Prostate gland (tissue), 2 donors: ENCODE measurements around the gene SSTR4. TPM values are rescaled to one million over a fixed set of nuclear protein-coding genes. Genes with fewer than 3 reads are reported as not detected.
A peak's percentile ranks its signal among the peaks of the same experiment; 100 is the strongest.

ENCODE experiments used
- DNase-seq: peaks from one replicate; pipeline ENCODE4 v3.0.0-alpha.2; 2019; ENCODE audit warnings: low spot score
- H3K27ac ChIP-seq, 2 donors: fragments of 200-600 bp; sonication (generic); 2 replicates each; pipeline ENCODE4 v1.5.1; 2017 to 2019
- H3K27me3 ChIP-seq: fragments of 200-600 bp; sonication (generic); replicated peaks from 2 replicates; pipeline ENCODE4 v1.5.1; 2019; ENCODE audit not compliant: insufficient read depth
- H3K36me3 ChIP-seq, 2 donors: fragments of 200-600 bp; sonication (generic); 1 replicate in 1 of 2; 2 replicates in 1 of 2; pipeline versions ENCODE4 v1.5.1 to v1.8.1; 2017 to 2019
- H3K4me1 ChIP-seq: fragments of 200-600 bp; sonication (generic); replicated peaks from 2 replicates; pipeline ENCODE4 v1.5.1; 2019
- H3K4me3 ChIP-seq, 2 donors: fragments of 200-600 bp; sonication (generic); 2 replicates each; pipeline ENCODE4 v1.5.1; 2017 to 2019
- H3K9me3 ChIP-seq: fragments of 200-600 bp; sonication (generic); 2 replicates; pipeline ENCODE4 v1.5.1; 2017
- CTCF ChIP-seq, 4 experiments: fragments of 200-600 bp in 2 of 4; fragments of 450-650 bp in 2 of 4; sonication (generic) in 2 of 4; IDR thresholded peaks; 1 replicate in 3 of 4; 2 replicates in 1 of 4; pipeline ENCODE4 v1.5.1; 2016 to 2019; ENCODE audit warnings: antibody characterized with exemption in 4 of 4, mild to moderate bottlenecking in 2 of 4, moderate library complexity in 2 of 4
- POLR2A ChIP-seq: fragments of 450-650 bp; IDR thresholded peaks from one replicate; pipeline ENCODE4 v1.6.1; 2016; ENCODE audit warnings: antibody characterized with exemption, mild to moderate bottlenecking
- POLR2AphosphoS5 ChIP-seq: sonication (generic); formaldehyde crosslinking; IDR thresholded peaks from one replicate; pipeline ENCODE4 v1.6.1; 2017; ENCODE audit warnings: antibody characterized with exemption
- WGBS: methylation state at CpG from one replicate; pipeline ENCODE4 v1.1.5; 2018; 5-methylcytosine and 5-hydroxymethylcytosine counted together
- intact Hi-C: fragments of 100-400 bp; cut with DNase I; formaldehyde crosslinking; loops from one replicate; pipeline ENCODE4 v1.14.2; 2022
- total RNA-seq, 2 donors: library from RNA; depleted of rRNA; stranded (reverse); fragments of >200 nt; gene quantifications; one replicate each; pipeline ENCODE4 v1.1.0, GENCODE V29; 2016

The SSTR4 gene
- total RNA-seq, 2 donors from 2014 or later: not detected

- Histone ChIP-seq H3K4me1 (no peaks in the 10 kb centered on the region), H3K27ac (no peak overlapping the region), H3K9me3 (no peaks in the 10 kb centered on the region), H3K4me3 (no peak overlapping the region), H3K27me3 (no peaks in the 10 kb centered on the region), H3K36me3 (no peaks in the 10 kb centered on the region)
- TF ChIP-seq POLR2AphosphoS5 (no peak), POLR2A (no peak), CTCF (IDR thresholded peaks at IDR 0.05) (no peak)
- intact Hi-C loops: no loop called here
- no peak for DNase-seq
- WGBS: 72% methylated on average over 6 of the region's 6 CpGs
Observed at GRCh38 chr20:23079016-23079351, 43.9 kb downstream of the SSTR4 start.

- DNase-seq: no peak
- Histone ChIP-seq H3K36me3 (no peaks in the 10 kb centered on the region), H3K27me3 (no peaks in the 10 kb centered on the region), H3K9me3 (no peaks in the 10 kb centered on the region), H3K4me3 (no peak overlapping the region), H3K27ac (no peak overlapping the region), H3K4me1 (no peaks in the 10 kb centered on the region)
- intact Hi-C loops: no loop called here
- TF ChIP-seq POLR2AphosphoS5: no peak
- TF ChIP-seq POLR2A: no peak
- TF ChIP-seq CTCF (IDR thresholded peaks at IDR 0.05): no peak
- WGBS: 91% methylated on average over 2 of the region's 2 CpGs
Observed at GRCh38 chr20:23079926-23080325, 44.8 kb downstream of the SSTR4 start.

- intact Hi-C loops: no loop called here
- 93% methylated on average over 10 of the region's 10 CpGs for WGBS
- Histone ChIP-seq H3K36me3 (no peaks in the 10 kb centered on the region), H3K9me3 (no peaks in the 10 kb centered on the region), H3K4me1 (no peaks in the 10 kb centered on the region), H3K27me3 (no peaks in the 10 kb centered on the region), H3K4me3 (no peak overlapping the region), H3K27ac (no peak overlapping the region)
- TF ChIP-seq POLR2A (no peak), POLR2AphosphoS5 (no peak), CTCF (IDR thresholded peaks at IDR 0.05) (no peak)
- DNase-seq: no peak
Observed at GRCh38 chr20:23080521-23080920, 45.4 kb downstream of the SSTR4 start.

GRCh38 chr20:23081263-23081819 lies 46.2 kb downstream of the SSTR4 start:
- TF ChIP-seq CTCF (IDR thresholded peaks at IDR 0.05): no peak
- TF ChIP-seq POLR2AphosphoS5: no peak
- TF ChIP-seq POLR2A: no peak
- H3K9me3 ChIP-seq: no peaks in the 10 kb centered on the region
- no peak for DNase-seq
- H3K36me3 ChIP-seq: no peaks in the 10 kb centered on the region
- no peak overlapping the region for H3K27ac ChIP-seq
- WGBS: 84% methylated on average over 9 of the region's 9 CpGs
- intact Hi-C loops: no loop called here
- H3K4me1 ChIP-seq: no peaks in the 10 kb centered on the region
- no peaks in the 10 kb centered on the region for H3K27me3 ChIP-seq
- no peak overlapping the region for H3K4me3 ChIP-seq

GRCh38 chr20:23082846-23083552 lies 47.9 kb downstream of the SSTR4 start:
- Histone ChIP-seq H3K4me1 (no peaks in the 10 kb centered on the region), H3K4me3 (no peak overlapping the region), H3K9me3 (no peaks in the 10 kb centered on the region), H3K27me3 (no peaks in the 10 kb centered on the region), H3K27ac (peak overlapping the region; percentile 57 to 60), H3K36me3 (no peaks in the 10 kb centered on the region)
- intact Hi-C loops: no loop called here
- 51% methylated on average over 9 of the region's 9 CpGs for WGBS
- peak; percentile 30 for DNase-seq
- peak; percentile 21 for TF ChIP-seq POLR2AphosphoS5
- no peak for TF ChIP-seq CTCF (IDR thresholded peaks at IDR 0.05)
